NCI-H187 treated with DMSO at 0.1 percent for 48 hours (cell line): Measurements from ENCODE around the gene SVEP1.
"Not testable (repeated sequence)": the region's sequence is repeated elsewhere in the genome, so short reads cannot be mapped to it uniquely, and the experiment has no call there.

Source experiments
- DNase-seq: peaks from one replicate; lab custom pipeline; 2025; lab: John Stamatoyannopoulos, UW

SVEP1 gene

GRCh38 chr9:110443866-110444220, 135.7 kb downstream of the SVEP1 start:
- DNase-seq: no peak

- DNase-seq: no peak
Observed at GRCh38 chr9:110443146-110443865, 136.2 kb downstream of the SVEP1 start.

GRCh38 chr9:110440796-110441195, 138.7 kb downstream of the SVEP1 start:
- DNase-seq: no peak

- DNase-seq: no peak
Observed at GRCh38 chr9:110440172-110440571, 139.4 kb downstream of the SVEP1 start.

- no peak for DNase-seq
Observed at GRCh38 chr9:110432253-110432652, 147.3 kb downstream of the SVEP1 start.

- no peak for DNase-seq
Observed at GRCh38 chr9:110429453-110429852, 150.1 kb downstream of the SVEP1 start.

GRCh38 chr9:110427497-110428104, 151.9 kb downstream of the SVEP1 start:
- no peak for DNase-seq

GRCh38 chr9:110426052-110426709, 153.4 kb downstream of the SVEP1 start:
- DNase-seq: no peak

GRCh38 chr9:110414471-110414870, 165.1 kb downstream of the SVEP1 start:
- no peak for DNase-seq

GRCh38 chr9:110410961-110411360, 168.6 kb downstream of the SVEP1 start:
- no peak for DNase-seq

- no peak for DNase-seq
Observed at GRCh38 chr9:110408598-110408997, 170.9 kb downstream of the SVEP1 start.

GRCh38 chr9:110405858-110406443, 173.6 kb downstream of the SVEP1 start:
- DNase-seq: no peak

GRCh38 chr9:110404473-110404872, 175.1 kb downstream of the SVEP1 start:
- no peak for DNase-seq

GRCh38 chr9:110399983-110400382, 179.6 kb downstream of the SVEP1 start:
- no peak for DNase-seq

- not testable (repeated sequence) for DNase-seq
Observed at GRCh38 chr9:110398992-110399391, 180.5 kb downstream of the SVEP1 start.

GRCh38 chr9:110391826-110392485, 187.6 kb downstream of the SVEP1 start:
- no peak for DNase-seq

- no peak for DNase-seq
Observed at GRCh38 chr9:110389148-110389750, 190.3 kb downstream of the SVEP1 start.

- no peak for DNase-seq
Observed at GRCh38 chr9:110383491-110383890, 196.1 kb downstream of the SVEP1 start.

GRCh38 chr9:110382731-110383130, 196.8 kb downstream of the SVEP1 start:
- no peak for DNase-seq

- DNase-seq: no peak
Observed at GRCh38 chr9:110371411-110372007, 208.0 kb downstream of the SVEP1 start.

GRCh38 chr9:110370315-110370714, 209.2 kb downstream of the SVEP1 start:
- no peak for DNase-seq

- no peak for DNase-seq
Observed at GRCh38 chr9:110364451-110364850, 215.1 kb downstream of the SVEP1 start.
